ENCODE results near the gene B3GLCT. TPM values are rescaled to one million over a fixed set of nuclear protein-coding genes. Genes with fewer than 3 reads are reported as not detected.
"Not testable (repeated sequence)": the region's sequence is repeated elsewhere in the genome, so short reads cannot be mapped to it uniquely, and the experiment has no call there.

The B3GLCT gene
- total RNA-seq, 1 experiment from 2014 or later, result 3.9 TPM

GRCh38 chr13:31339616-31340015, 139.8 kb downstream of the B3GLCT start:
- CTCF ChIA-PET; H3K9me2 ChIP-seq (ENCODE audit: insufficient read depth); H3K27ac ChIP-seq (ENCODE audit: low read depth, low read length); H3K79me2 ChIP-seq (ENCODE audit: insufficient read depth, low read length); BruUV-seq (replicated peaks); intact Hi-C loops (cut with micrococcal nuclease); H3K9ac ChIP-seq (ENCODE audit: low read length); H4K20me1 ChIP-seq (ENCODE audit: insufficient read depth); DNase-seq (ENCODE audit: low read depth, low spot score); H2AFZ ChIP-seq (ENCODE audit: low read depth, low read length, poor library complexity, severe bottlenecking); H3K27me3 ChIP-seq (ENCODE audit: insufficient read depth, low read length); RAD21 ChIA-PET (ENCODE audit: low non-redundant PET in 1 of 2, low total read pairs in 2 of 2, uncharacterized antibody in 2 of 2, unreplicated experiment in 2 of 2); H3K4me1 ChIP-seq (ENCODE audit: control insufficient read depth in 1 of 2, insufficient read depth in 2 of 2, low read length in 2 of 2); H3K36me3 ChIP-seq (ENCODE audit: control insufficient read depth in 1 of 2, insufficient read depth in 2 of 2, low read length in 2 of 2); H3K9me3 ChIP-seq (ENCODE audit: control insufficient read depth in 1 of 2, insufficient read depth in 1 of 2, low read depth in 1 of 2, low read length in 2 of 2); H3K4me3 ChIP-seq (replicated peaks in 1 of 2; ENCODE audit: low read depth in 1 of 2, low read length in 2 of 2); H3K4me2 ChIP-seq (ENCODE audit: low read length); ATAC-seq; POLR2A ChIA-PET: not testable (repeated sequence)

- H2AFZ ChIP-seq (ENCODE audit: low read depth, low read length, poor library complexity, severe bottlenecking); H3K79me2 ChIP-seq (ENCODE audit: insufficient read depth, low read length); H3K27me3 ChIP-seq (ENCODE audit: insufficient read depth, low read length); H3K36me3 ChIP-seq (ENCODE audit: control insufficient read depth in 1 of 2, insufficient read depth in 2 of 2, low read length in 2 of 2); H3K9me3 ChIP-seq (ENCODE audit: control insufficient read depth in 1 of 2, insufficient read depth in 1 of 2, low read depth in 1 of 2, low read length in 2 of 2); H3K4me2 ChIP-seq (ENCODE audit: low read length); RAD21 ChIA-PET (ENCODE audit: low non-redundant PET in 1 of 2, low total read pairs in 2 of 2, uncharacterized antibody in 2 of 2, unreplicated experiment in 2 of 2); H3K4me1 ChIP-seq (ENCODE audit: control insufficient read depth in 1 of 2, insufficient read depth in 2 of 2, low read length in 2 of 2); DNase-seq (ENCODE audit: low read depth, low spot score); H3K27ac ChIP-seq (ENCODE audit: low read depth, low read length); ATAC-seq; CTCF ChIA-PET; H4K20me1 ChIP-seq (ENCODE audit: insufficient read depth); H3K9me2 ChIP-seq (ENCODE audit: insufficient read depth); H3K4me3 ChIP-seq (replicated peaks in 1 of 2; ENCODE audit: low read depth in 1 of 2, low read length in 2 of 2); H3K9ac ChIP-seq (ENCODE audit: low read length); BruUV-seq (replicated peaks); intact Hi-C loops (cut with micrococcal nuclease); POLR2A ChIA-PET: not testable (repeated sequence)
Observed at GRCh38 chr13:31340848-31341247, 141.1 kb downstream of the B3GLCT start.

- Histone ChIP-seq H3K27me3 (ENCODE audit: insufficient read depth, low read length) (peaks cover 24% of the 10 kb centered on the region), H3K36me3 (ENCODE audit: control insufficient read depth in 1 of 2, insufficient read depth in 2 of 2, low read length in 2 of 2) (no peaks in the 10 kb centered on the region), H3K4me3 (replicated peaks in 1 of 2; ENCODE audit: low read depth in 1 of 2, low read length in 2 of 2) (no peak overlapping the region), H2AFZ (ENCODE audit: low read depth, low read length, poor library complexity, severe bottlenecking) (no peak overlapping the region), H3K4me1 (ENCODE audit: control insufficient read depth in 1 of 2, insufficient read depth in 2 of 2, low read length in 2 of 2) (no peaks in the 10 kb centered on the region), H3K9me2 (ENCODE audit: insufficient read depth) (no peaks in the 10 kb centered on the region), H3K9me3 (ENCODE audit: control insufficient read depth in 1 of 2, insufficient read depth in 1 of 2, low read depth in 1 of 2, low read length in 2 of 2) (no peaks in the 10 kb centered on the region), H3K27ac (ENCODE audit: low read depth, low read length) (no peak overlapping the region), H4K20me1 (ENCODE audit: insufficient read depth) (no peaks in the 10 kb centered on the region), H3K9ac (ENCODE audit: low read length) (no peak overlapping the region), H3K79me2 (ENCODE audit: insufficient read depth, low read length) (no peaks in the 10 kb centered on the region), H3K4me2 (ENCODE audit: low read length) (no peak overlapping the region)
- ChIA-PET CTCF (no interaction called here), RAD21 (ENCODE audit: low non-redundant PET in 1 of 2, low total read pairs in 2 of 2, uncharacterized antibody in 2 of 2, unreplicated experiment in 2 of 2) (no interaction called here), POLR2A (no interaction called here)
- BruUV-seq (replicated peaks), result no TSS peak
- ATAC-seq (no peak), DNase-seq (ENCODE audit: low read depth, low spot score) (no peak)
- TF ChIP-seq EZH2phosphoT487 (IDR thresholded peaks at IDR 0.05; ENCODE audit: borderline replicate concordance), result no peak
- no peak for TF ChIP-seq CBX3 (IDR thresholded peaks at IDR 0.05; ENCODE audit: low read depth)
- TF ChIP-seq RAD21 (IDR thresholded peaks at IDR 0.05; ENCODE audit: low read depth), result no peak
- intact Hi-C loops (cut with micrococcal nuclease), result no loop called here
Observed at GRCh38 chr13:31346891-31347290, 147.1 kb downstream of the B3GLCT start.

All from HCT116 (cell line).